Activated CD4-positive, CD25-positive, alpha-beta regulatory T cell treated with anti-CD3 and anti-CD28 coated beads, Interleukin-2, amount 50 U/mL, for 24 hours (primary cell): ENCODE measurements around the gene RSPH6A.
A peak's percentile ranks its signal among the peaks of the same experiment; 100 is the strongest.

Experiments used
- ATAC-seq, 2 donors: fragments of 150-1000 bp; cut with Tn5 transposase; one replicate each; pipeline ENCODE4 v1.10.0; 2021; ENCODE audit warnings: mild to moderate bottlenecking in 1 of 2, moderate library complexity in 1 of 2

Gene RSPH6A

GRCh38 chr19:45824531-45825262 lies 9.6 kb upstream of the RSPH6A start:
- no peak for ATAC-seq

GRCh38 chr19:45824041-45824471 lies 8.9 kb upstream of the RSPH6A start:
- ATAC-seq = no peak

GRCh38 chr19:45823182-45823581 lies 8.1 kb upstream of the RSPH6A start:
- ATAC-seq = no peak

GRCh38 chr19:45822716-45823115 lies 7.6 kb upstream of the RSPH6A start:
- no peak for ATAC-seq

- no peak for ATAC-seq
Observed at GRCh38 chr19:45821570-45821969, 6.5 kb upstream of the RSPH6A start.

- no peak for ATAC-seq
Observed at GRCh38 chr19:45821103-45821521, 6.0 kb upstream of the RSPH6A start.

- ATAC-seq = no peak
Observed at GRCh38 chr19:45820413-45821102, 5.5 kb upstream of the RSPH6A start.

GRCh38 chr19:45819769-45820168 lies 4.7 kb upstream of the RSPH6A start:
- ATAC-seq = no peak

- ATAC-seq = no peak
Observed at GRCh38 chr19:45817725-45818301, 2.7 kb upstream of the RSPH6A start.

GRCh38 chr19:45817010-45817724 lies 2.1 kb upstream of the RSPH6A start:
- peak; percentile 97 to 98 for ATAC-seq

- no peak for ATAC-seq
Observed at GRCh38 chr19:45816236-45817009, 1.3 kb upstream of the RSPH6A start.

- ATAC-seq = no peak
Observed at GRCh38 chr19:45815481-45816216, 541 bp upstream of the RSPH6A start.

GRCh38 chr19:45814166-45814780 lies 835 bp downstream of the RSPH6A start:
- no peak for ATAC-seq

GRCh38 chr19:45812297-45812696 lies 2.8 kb downstream of the RSPH6A start:
- no peak for ATAC-seq

GRCh38 chr19:45809643-45810159 lies 5.4 kb downstream of the RSPH6A start:
- ATAC-seq = peak; percentile 35 to 55

GRCh38 chr19:45805719-45806118 lies 9.4 kb downstream of the RSPH6A start:
- ATAC-seq = no peak

- ATAC-seq = no peak
Observed at GRCh38 chr19:45804959-45805230, 10.2 kb downstream of the RSPH6A start.

- no peak for ATAC-seq
Observed at GRCh38 chr19:45804140-45804958, 10.8 kb downstream of the RSPH6A start.

GRCh38 chr19:45801603-45802175 lies 13.4 kb downstream of the RSPH6A start:
- no peak for ATAC-seq

GRCh38 chr19:45800070-45800553 lies 15.0 kb downstream of the RSPH6A start:
- no peak for ATAC-seq
